ENCODE data around the gene DOC2B.

DNA sequence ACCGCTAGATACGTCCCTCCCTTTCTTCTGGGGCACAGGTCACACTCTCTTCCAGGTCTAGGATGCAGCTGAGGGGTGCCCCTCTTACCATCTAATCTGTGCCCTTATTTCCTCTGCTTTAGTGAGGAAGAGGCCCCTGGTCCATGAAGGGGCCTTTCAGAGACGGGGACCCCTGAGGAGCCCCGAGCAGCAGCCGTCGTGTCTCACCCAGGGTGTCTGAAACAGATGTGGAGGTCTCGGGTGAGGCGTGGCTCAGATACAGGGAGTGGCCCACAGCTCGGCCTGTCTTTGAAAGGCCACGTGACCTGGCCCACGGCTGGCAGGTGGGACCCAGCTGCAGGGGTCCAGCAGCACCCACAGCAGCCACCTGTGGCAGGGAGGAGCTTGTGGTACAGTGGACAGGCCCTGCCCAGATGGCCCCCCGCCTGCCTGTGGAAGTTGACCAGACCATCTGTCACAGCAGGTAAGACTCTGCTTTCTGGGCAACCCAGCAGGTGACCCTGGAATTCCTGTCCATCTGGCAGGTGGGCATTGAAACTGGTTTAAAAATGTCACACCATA lies 28.5 kb downstream of the DOC2B start:
- no peak for TF ChIP-seq ZNF266 (tag by site-specific recombination; IDR thresholded peaks at IDR 0.05; ENCODE audit: low read depth)
- TF ChIP-seq, protein P1, sequence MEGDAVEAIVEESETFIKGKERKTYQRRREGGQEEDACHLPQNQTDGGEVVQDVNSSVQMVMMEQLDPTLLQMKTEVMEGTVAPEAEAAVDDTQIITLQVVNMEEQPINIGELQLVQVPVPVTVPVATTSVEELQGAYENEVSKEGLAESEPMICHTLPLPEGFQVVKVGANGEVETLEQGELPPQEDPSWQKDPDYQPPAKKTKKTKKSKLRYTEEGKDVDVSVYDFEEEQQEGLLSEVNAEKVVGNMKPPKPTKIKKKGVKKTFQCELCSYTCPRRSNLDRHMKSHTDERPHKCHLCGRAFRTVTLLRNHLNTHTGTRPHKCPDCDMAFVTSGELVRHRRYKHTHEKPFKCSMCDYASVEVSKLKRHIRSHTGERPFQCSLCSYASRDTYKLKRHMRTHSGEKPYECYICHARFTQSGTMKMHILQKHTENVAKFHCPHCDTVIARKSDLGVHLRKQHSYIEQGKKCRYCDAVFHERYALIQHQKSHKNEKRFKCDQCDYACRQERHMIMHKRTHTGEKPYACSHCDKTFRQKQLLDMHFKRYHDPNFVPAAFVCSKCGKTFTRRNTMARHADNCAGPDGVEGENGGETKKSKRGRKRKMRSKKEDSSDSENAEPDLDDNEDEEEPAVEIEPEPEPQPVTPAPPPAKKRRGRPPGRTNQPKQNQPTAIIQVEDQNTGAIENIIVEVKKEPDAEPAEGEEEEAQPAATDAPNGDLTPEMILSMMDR (tag by site-specific recombination; IDR thresholded peaks at IDR 0.05) = no peak
- TF ChIP-seq, protein P2, sequence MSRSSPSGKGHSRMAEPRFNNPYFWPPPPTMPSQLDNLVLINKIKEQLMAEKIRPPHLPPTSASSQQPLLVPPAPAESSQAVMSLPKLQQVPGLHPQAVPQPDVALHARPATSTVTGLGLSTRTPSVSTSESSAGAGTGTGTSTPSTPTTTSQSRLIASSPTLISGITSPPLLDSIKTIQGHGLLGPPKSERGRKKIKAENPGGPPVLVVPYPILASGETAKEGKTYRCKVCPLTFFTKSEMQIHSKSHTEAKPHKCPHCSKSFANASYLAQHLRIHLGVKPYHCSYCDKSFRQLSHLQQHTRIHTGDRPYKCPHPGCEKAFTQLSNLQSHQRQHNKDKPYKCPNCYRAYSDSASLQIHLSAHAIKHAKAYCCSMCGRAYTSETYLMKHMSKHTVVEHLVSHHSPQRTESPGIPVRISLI (tag by site-specific recombination; IDR thresholded peaks at IDR 0.05) = no peak
- TF ChIP-seq MZF1 (tag by site-specific recombination; IDR thresholded peaks at IDR 0.05; ENCODE audit: borderline replicate concordance) = no peak
- no peak for TF ChIP-seq GLI4 (tag by site-specific recombination; IDR thresholded peaks at IDR 0.05)
- TF ChIP-seq ZBTB21 (tag by site-specific recombination; IDR thresholded peaks at IDR 0.05) = no peak

All from HEK293 (cell line).